Stimulated activated CD8-positive, alpha-beta memory T cell treated with anti-CD3 and anti-CD28 coated beads, Interleukin-12 subunit alpha, Interleukin-12 subunit beta, amount 100 ng/mL, for 24 hours (primary cell): Measurements from ENCODE around the gene LRRC8B.

Experiments used
- DNase-seq: peaks from one replicate; pipeline ENCODE4 v3.0.0-alpha.2; 2020; ENCODE audit errors: extremely low read depth

The LRRC8B gene

DNA sequence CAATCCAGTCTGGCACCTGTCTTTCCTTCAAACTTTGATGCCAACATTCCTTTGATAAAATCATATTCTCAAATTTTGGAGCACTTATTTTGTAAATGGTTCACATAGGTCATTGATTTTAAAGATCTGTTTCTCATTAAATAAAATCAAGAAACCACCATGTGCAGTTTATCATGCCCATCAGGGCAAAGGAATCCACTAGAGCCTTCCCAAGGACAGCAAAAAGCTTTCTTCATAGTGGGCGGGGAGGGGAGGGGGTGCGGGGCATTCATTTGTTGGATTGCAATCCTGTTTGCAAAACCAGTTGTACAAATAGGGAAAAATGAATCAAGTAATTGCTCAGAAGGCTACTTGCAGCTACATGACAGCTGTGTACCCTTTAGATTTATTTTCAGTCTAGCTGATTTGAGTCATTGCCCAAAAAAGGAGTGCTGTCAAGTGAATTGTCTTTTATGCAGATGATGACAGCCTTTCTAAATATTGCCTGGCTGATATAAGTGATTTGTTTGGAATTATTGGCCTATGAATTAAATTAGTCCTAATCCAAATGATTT is 23.0 kb downstream of the LRRC8B start:
- no peak for DNase-seq

DNA sequence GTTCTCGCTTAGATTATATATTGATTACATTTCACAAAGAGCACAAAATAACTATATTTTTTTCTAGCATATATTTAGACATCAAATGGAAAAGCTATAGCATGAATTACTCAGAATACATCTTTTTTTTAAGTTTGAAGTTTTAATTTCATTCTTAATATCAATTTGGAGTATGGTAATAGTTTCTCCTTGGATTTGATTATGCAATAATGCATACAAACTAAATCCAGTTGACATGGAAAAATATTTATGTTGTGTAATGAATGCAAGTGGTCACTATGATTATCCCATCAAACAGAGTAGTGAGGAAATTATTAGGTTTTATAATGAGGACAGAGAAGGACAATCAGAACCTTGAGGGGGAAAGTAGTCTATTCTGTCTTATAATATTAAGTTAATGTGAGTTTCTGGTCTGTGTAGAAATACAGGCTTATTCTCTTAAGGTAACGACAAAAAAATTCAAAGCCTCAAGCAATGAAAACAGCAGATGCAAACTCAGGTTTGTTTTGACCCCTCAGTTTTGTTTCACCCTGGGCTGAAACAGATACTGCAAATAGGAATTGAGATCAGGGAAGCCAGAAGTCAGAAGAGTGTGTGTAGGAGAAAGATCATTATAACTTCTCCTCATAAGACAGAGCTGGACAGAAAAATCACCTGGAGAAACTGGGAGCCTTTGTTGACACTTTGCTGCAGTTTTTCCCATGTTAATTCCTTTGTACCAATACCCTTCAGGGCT is 23.7 kb downstream of the LRRC8B start:
- no peak for DNase-seq

GRCh38 chr1:89550995-89551394 is 26.4 kb downstream of the LRRC8B start:
- no peak for DNase-seq

GRCh38 chr1:89552471-89553081 is 27.9 kb downstream of the LRRC8B start:
- no peak for DNase-seq

DNA sequence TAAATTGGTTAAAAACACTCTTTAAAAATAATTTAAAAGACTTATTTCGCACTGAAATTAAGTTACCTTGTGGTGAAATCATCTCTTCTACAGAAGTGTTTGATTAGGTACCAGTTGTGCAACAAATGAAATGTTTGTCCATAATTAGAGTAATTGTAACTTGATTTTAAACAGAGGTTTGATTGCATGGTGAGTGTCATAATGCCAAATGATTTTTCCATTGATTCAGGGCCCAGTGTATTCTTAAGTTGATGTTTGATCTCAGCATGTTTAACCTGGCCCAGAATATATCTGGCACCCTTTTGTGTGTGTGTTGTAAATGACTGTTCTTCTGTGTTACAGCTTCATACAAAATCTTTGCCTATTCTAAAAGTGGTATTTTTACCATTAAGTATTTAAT is 28.5 kb downstream of the LRRC8B start:
- no peak for DNase-seq

DNA sequence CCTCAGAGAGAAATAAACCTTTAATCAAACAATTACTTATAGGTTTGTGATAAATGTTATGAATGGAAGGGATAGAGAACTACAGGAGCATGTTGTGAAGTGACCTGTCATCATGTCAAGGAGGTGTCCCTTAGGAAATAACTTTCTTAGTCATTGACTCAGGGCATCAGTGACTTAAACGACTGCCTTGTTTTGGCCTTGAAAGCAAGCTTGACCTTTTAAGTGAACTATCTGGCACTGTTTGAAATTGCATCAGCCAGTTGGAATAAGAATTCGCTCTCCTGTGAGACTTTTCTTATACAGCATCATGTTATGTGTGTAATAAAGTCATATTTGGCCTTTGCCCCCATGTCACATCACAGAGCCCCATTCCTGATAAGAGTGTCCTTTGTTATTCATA is 30.9 kb downstream of the LRRC8B start:
- no peak for DNase-seq

DNA sequence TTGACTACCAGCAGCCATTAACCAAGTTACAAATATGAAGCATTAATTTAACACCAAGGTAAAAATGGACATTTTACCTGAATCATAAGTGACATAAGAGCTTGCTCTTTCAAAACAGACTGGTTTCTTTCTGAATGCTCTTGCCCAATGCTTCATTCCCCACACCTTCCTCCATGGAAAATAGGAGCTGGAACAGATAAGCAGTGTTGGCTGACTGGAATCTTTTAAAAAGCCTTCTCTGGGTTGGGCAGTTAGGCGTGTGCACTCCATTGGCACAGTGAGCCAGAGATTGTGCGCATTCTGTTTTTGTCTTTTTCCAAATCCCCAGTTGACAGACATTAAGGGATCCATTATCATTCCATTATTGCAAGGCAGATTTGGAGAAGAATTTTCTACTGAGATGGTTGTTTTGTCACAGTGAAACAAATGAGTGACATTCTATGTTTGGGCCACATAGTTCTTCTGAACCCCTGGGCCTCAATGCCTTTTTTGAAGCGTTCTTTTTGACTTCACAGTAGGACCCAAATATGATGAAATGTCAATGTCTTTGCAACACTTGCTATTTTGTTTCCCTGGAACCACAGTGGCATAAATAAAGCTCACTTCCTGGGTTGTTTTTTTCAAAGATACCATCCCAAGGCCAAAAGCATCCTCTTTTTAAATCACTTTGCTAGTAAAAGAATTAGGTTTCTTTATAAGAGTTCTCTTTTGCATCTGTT is 32.3 kb downstream of the LRRC8B start:
- DNase-seq = no peak

DNA sequence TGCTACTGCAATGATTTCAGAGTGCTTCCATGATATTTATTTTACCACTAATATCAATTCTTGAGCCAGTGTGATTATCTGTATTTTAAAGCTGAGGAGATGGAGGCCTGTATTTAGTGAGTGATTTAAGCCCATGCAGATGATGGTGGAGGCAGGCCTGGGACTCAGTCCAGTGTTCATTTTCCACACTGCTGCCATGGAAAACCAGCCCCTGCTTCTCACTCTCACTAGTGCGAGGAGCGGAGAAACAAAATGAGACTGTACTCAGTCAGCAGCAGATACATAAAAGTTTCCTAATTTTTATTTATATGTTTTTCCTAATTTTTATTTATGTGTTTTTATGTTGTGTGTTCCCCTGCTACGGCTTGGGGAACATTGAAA is 32.8 kb downstream of the LRRC8B start:
- DNase-seq = no peak

- DNase-seq = no peak
These were observed 33.3 kb downstream of the LRRC8B start for GRCh38 chr1:89557956-89558355.

GRCh38 chr1:89563957-89564604 is 39.5 kb downstream of the LRRC8B start:
- DNase-seq = no peak

GRCh38 chr1:89565521-89565920 is 40.9 kb downstream of the LRRC8B start:
- DNase-seq = no peak

GRCh38 chr1:89566761-89567174 is 42.1 kb downstream of the LRRC8B start:
- no peak for DNase-seq

DNA sequence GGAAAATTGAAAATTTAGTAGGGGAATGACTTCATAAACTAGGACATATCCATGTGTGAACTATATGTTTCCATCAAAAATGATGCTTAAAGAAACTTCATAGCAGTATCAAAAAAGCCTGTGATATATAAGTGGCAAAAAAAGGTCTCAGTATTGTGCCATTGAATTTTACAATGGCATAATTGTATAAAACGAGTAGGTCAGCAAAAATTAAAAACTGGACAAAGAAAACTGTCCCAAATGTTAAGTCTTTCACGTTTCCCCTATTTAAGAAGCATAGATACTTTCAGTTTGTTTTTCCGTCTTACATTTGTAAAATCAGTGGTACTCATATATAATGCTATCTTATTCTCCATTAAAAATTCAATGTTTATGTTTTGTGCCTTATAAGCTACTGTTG is 43.2 kb downstream of the LRRC8B start:
- DNase-seq = no peak

DNA sequence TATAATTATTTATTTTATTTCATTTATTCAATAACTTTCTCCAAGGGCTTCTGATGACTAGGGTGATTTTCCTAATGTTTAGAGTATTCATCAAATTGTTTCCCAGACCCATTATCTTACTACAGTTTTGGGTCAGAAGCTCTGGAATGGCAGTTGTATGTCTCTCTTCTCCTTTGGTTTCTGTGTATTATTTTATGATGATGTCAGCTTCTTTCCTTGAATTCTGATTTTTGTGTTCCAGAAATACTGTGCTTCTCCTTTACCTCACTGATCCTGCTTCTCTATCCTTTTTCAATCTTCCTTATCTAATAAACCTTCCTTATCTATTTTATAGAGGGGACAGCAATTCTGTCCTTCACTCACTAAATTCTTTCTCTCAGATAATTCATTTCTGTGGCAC is 48.8 kb downstream of the LRRC8B start:
- DNase-seq = no peak

DNA sequence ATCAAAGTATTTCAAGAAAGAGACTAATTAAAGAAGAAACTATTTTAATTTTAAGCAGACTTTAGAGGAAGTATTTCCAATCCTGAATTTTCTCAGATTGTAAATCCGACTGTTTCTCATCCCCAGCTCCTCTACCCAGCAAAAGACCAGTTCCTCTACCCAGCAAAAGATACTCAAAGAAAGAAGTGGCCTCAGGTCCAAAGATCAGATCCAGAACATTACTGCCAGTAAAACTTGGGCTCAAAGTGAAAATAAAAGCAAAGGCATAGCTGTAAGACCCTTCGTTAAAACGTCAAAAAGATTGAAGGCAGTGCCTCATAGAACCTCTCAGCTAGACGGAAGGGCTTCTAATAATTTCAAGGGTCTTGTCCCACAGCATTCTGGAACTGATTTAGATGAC is 50.0 kb downstream of the LRRC8B start:
- no peak for DNase-seq

GRCh38 chr1:89575207-89575606 is 50.6 kb downstream of the LRRC8B start:
- DNase-seq = no peak

- DNase-seq = no peak
These were observed 51.4 kb downstream of the LRRC8B start for GRCh38 chr1:89576013-89576412.

DNA sequence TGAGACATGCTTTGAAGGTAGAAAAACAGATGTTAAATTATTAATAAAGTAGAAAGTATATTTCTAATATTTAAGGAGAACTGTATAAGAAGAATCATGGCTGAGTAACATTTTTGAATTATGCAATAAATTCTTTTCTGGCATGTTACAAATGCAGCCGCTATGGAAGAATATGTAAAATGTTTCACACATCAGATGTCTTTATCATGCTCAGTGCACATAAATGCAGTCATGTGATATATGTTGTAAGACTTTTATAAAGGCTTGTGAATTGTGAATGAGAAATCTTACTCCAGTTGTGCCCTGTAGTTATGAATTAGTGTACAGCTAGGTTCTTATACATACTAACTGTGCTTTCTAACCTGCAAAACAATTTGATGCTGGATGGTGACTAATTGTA is 53.5 kb downstream of the LRRC8B start:
- no peak for DNase-seq

DNA sequence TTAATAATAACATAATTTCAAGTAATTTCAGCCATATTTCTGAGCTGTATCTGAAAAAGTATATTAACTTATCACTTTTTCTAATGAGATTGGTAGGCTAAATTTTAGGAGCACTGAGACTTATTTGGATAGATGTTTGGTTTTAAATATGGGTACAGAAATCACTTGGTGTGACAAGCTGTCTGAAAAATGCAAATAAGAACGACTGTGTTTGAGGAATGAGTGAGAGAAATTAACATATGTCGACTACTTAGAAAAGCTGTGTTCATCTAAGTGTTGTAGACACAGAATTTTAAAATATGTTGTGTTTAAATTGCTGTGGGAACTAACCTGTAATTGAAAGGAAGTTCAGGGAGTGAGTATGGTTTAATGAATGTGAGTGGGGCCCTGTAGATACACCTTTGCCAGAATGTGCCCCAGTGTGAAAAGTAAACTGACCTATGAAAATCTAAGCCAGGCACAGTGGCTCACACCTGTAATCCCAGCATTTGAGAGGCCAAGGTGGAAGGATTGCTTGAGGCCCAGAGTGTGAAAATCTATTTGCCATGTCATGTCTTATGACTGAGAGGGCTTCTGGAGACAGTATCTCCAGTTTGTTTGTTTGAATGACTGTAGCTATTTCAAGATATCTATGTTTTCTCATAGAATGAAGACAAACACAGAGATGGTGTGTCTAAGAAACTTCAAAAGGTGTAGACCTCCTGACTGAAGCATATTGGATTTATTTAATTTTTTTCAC is 54.5 kb downstream of the LRRC8B start:
- DNase-seq = no peak

- no peak for DNase-seq
These were observed 55.4 kb downstream of the LRRC8B start for GRCh38 chr1:89580036-89580435.

DNA sequence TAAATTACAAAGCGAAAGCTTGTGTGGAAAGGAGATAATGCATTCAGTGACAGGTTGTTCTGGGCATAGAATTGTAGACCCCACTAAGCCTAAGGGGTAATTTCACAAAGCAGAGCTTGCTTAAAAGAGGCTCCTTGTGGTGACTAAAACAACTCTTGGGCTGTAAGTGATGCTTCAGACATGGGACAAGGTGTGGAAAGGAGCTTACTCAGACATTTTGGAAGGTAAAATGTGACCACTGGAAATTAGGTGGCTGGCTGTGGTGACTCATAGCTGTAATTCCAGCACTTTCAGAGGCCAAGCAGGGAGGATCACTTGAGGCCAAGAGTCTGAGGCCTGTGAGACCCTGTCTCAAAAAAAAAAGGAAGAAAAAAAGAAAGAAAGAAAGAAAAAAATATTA is 57.2 kb downstream of the LRRC8B start:
- no peak for DNase-seq

DNA sequence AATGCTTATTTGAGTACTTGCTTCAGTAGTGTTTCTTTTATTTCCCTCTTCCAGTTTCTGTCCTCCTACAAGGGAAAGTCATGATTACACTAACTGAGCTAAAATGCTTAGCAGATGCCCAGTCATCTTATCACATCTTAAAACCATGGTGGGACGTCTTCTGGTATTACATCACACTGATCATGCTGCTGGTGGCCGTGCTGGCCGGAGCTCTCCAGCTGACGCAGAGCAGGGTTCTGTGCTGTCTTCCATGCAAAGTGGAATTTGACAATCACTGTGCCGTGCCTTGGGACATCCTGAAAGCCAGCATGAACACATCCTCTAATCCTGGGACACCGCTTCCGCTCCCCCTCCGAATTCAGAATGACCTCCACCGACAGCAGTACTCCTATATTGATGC is 57.9 kb downstream of the LRRC8B start:
- no peak for DNase-seq
